ENCODE measurements around the gene TMEM178B.

TMEM178B gene

GRCh38 chr7:141436575-141437075 is 362.8 kb downstream of the TMEM178B start:
- DNase-seq = no peak

DNA sequence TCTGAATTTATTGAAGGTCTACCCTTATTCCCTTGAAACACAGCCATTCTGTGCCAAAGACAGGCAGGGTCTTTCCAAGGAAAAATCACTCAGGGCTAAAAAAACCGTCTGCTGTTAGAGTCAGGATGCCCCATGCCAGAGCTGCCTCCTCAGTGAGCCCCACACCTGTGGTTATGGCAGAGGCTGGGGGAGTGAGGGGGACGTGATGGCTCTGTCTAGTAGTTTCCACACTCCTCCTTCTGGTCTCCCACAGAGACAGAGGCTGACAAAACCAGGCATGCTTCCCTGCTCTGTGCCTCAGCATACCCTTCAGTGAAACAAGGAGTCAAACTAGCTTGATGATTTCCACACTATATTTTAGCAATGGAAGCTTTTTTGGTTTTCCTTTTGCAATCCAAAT is 365.3 kb downstream of the TMEM178B start:
- DNase-seq = no peak

GRCh38 chr7:141439776-141440175 is 365.9 kb downstream of the TMEM178B start:
- DNase-seq = no peak

DNA sequence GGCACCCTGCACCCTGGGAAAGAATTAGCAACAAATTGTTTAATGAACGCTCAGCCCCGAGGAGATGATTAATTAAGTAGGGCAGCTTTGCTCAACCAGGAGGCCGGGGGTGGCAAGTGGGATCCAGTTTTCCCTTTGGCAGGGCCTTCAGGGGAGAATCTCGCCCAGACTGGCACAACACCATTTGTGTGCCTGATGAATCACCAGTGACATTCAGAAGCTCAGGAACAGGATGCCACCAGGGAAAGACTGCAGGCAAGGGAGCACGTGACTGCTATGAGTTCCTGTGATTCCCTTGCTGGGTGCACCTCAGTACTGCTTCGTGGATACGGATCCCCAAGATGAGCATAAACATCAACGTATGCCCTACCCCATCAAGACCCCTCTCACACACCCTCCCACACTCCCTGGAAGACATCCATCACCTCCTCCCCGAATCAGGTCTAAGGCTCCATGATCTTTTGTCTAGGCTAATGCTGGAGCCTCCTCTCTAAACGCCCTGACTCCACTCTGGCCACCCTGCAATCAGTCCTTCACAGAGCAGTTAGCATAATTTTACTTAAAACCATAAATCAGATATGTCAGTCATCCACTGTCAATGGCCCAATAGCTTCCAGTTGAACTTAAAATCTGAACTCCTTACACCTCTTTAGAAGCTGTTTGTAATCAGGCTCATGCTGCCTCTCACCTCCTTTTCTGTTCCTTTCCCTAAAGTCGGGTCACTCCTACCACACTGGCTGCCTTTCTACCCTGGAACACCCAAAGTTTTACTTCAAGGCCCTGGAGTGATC is 368.2 kb downstream of the TMEM178B start:
- no peak for DNase-seq

- DNase-seq = no peak
These were observed 368.9 kb downstream of the TMEM178B start for GRCh38 chr7:141442781-141443180.

DNA sequence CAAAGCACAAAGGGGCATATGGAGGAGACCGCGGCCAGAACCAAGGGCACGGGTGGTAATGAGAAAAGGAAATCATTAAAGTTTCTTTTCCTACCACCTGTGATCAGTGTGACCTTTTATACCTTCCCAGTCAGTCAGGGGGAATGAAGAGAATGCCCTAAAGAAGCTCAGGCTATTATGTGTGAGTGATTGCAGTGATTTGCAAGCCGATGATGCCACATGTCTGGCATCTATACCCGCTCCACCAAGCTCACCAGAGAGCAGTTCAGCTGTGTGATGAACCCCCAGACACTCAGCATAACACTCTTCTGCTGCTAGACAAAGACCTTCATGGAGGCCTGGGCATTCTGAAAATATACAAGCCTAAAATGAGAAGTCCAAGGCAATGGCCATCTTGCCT is 371.1 kb downstream of the TMEM178B start:
- no peak for DNase-seq

GRCh38 chr7:141451232-141451631 is 377.4 kb downstream of the TMEM178B start:
- no peak for DNase-seq

GRCh38 chr7:141452911-141453310 is 379.0 kb downstream of the TMEM178B start:
- no peak for DNase-seq

DNA sequence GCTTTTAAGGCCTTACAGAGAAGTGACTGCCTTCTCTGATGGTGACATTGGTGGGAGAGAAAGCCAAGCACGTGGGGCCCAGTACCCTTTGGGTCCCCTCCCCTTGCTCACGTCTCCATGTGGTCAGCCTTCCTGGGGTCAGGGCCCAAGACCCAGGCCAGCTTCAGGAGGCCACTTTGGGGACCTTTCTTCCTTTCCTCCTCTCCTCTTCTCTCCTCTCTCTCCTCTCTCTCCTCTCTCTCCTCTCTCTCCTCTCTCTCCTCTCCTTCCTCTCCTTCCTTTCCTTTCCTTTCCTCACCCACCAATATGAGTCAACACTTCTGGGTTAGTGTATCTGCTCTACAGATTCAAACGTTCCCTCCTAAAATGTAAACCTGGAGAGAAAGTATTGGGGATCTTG is 380.5 kb downstream of the TMEM178B start:
- no peak for DNase-seq

DNA sequence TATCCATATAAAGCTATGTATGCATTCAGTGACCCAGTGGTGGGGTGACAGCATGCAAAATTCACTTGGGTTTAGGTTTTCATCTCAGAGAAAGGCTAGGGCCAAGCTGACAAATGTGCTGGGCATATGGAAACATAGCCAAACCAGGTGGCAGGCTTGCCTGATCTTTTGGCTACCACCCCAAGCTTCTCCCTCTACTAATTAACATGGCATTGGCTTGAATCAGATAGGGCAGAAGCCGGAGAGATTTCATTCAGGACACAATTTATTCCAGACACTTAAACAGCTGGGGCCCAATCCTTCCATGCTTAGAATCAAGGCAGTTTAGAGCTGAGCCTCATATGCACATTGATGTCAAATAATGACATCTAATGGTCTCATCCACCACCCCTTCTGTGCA is 381.9 kb downstream of the TMEM178B start:
- DNase-seq = no peak

DNA sequence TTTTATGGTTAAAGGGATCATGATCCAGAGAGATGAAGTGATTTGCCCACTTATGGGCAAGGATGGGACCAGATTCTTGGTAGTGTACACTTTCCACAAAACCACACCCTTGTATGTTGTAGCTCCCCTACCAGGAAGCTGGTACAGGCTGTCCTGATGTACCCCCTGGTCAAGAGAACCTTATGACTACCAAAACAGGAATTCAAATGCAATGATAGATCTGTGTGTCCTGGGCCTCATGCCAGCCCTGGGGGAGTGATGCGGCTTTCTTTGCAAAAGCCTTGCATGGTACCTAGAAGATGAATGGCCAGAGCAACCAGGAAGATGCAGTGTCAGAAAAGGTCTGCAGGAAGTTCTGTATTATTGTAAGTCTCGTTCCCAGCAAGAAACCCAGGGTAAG is 382.4 kb downstream of the TMEM178B start:
- DNase-seq = no peak

- DNase-seq = no peak
These were observed 382.8 kb downstream of the TMEM178B start for GRCh38 chr7:141456711-141457110.

DNA sequence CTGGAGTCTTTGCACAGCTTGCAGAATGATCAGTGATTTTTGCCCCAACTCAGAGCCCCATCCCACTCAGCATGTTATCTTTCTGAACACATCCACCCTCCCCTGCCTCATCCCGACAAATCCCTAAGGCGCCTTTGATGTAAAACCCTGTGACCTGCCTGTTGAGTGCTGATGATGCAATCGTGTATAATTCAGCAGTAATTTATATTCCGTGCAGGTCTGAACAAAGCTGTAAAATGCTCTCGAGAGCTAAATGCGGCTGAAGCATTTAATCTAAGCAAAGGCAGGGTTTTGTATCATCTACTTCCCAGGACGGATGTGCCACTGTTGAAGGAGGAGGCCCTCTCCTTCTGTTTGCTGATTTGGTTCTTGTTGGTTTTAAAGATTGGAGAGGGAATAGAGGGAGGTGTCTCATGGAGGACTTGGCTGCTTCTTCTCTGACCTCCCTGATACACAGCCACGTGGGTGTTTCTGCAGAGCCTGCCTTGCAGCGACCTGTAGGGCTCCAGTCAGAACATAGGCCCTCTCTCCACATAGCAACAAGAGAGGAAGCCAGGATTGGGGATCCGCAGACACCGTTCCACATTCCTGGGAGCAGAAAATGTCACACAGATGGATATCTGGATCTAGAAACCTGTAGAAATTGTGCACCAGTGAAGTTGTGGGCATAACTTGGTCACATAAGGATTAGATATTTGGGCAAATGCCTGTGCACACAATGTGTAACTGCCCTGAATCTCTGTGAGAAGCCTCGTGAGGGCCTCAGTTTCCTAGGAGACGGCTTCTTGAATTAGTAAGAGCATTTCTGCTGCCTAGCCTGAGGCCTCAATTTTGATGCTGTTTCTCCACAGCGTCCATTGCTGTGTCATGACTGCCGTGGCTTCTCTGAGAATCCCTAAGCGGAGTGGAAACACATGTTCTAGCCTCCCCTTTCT is 387.2 kb downstream of the TMEM178B start:
- DNase-seq = no peak

GRCh38 chr7:141461924-141462323 is 388.1 kb downstream of the TMEM178B start:
- DNase-seq = no peak

- no peak for DNase-seq
These were observed 389.1 kb downstream of the TMEM178B start for GRCh38 chr7:141462958-141463357.

- no peak for DNase-seq
These were observed 390.1 kb downstream of the TMEM178B start for GRCh38 chr7:141463986-141464385.

- no peak for DNase-seq
These were observed 390.7 kb downstream of the TMEM178B start for GRCh38 chr7:141464551-141464950.

DNA sequence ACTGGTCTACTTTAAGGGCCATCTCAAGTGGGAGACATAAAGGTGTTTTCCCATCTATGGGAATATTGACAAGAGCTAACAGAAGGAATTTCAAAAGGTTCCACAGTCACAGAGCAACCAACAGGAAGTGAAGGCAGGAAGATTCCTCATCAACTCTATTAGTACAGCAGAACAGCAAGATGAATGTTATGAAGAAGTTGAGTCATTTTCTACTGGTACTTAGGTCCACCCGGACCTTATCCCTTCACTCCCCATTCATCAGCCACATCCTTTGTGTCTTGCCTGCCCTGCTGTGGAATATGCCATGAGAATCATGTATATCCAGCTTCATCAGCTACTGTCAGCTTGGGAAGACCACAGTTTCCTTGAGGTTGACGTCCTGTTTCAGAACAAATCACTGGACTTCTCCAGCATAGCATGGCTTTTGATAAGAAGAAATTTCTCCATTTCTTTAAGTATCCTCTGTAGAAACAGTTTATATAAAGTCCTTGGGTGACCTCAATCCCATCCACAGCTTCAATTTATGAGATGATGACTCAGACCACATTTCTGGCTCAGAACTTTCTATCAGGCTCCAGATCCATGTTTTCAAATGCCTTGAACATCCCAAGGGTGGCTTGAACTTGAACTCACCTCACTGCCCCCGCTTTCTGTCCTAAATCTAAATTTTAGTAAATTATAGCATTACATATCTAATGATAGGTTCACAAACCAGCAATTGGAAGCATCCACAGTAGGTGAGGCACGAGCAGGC is 392.5 kb downstream of the TMEM178B start:
- DNase-seq = no peak

DNA sequence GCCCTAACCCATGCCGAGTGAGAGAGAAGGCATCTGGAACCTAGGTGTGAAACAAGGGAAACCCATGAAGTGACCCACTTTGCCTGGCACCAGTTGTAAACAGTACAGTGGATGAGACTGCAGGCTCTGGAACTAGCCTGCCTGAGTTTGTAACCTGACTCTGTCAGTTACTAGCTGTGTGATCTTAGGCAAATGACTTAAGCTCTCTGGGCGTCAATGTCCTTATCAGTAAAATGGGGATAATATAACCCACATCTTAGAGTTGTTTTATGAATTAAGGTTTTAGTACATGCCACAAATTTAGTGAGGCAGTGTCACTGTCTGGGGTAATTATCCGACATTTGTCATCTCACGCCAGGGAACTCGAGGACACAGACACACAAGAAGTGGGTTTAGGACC is 394.5 kb downstream of the TMEM178B start:
- DNase-seq = no peak

GRCh38 chr7:141475679-141476078 is 401.8 kb downstream of the TMEM178B start:
- DNase-seq = no peak

GRCh38 chr7:141477865-141478264 is 404.0 kb downstream of the TMEM178B start:
- DNase-seq = no peak

DNA sequence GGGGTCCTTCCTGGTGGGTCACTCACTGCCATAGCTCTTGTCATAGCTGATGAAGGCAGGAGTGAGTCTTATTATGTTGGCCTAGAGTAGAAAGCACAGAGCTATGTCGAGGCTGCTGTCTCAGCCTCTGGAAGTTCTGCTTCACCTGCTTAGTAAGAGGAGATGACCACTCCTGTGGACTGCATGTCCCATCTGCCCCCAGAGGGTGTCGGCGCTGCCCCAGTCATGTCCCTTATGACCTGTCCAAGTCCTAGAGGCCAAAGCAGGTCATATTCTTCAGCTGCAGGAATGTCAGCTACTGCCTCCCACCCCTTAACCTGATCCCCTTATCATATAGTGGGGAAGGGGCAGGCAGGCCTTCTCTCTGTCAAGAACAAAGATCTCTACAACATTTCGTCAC is 405.0 kb downstream of the TMEM178B start:
- no peak for DNase-seq

- DNase-seq = no peak
These were observed 407.1 kb downstream of the TMEM178B start for GRCh38 chr7:141480953-141481352.

Data from hematopoietic multipotent progenitor cell treated with erythropoietin and hydrocortisone succinate and interleukin-3 and kit ligand, for 6 days (in vitro differentiated cells).